SK-N-SH (cell line): ENCODE data around the gene KCNJ12. TPM values are rescaled to one million over a fixed set of nuclear protein-coding genes. Genes with fewer than 3 reads are reported as not detected.

Experiments
- CTCF ChIA-PET: fragments of 300-600, 350-600 bp; formaldehyde crosslinking; extraction: SDS; loops from one replicate; lab custom pipeline; 2021; lab: Yijun Ruan, JAX
- POLR2A ChIA-PET: fragments of 350-600 bp; sonication (Branson Sonifier 250); formaldehyde crosslinking; extraction: SDS; loops from one replicate; lab custom pipeline; 2020; ENCODE audit warnings: antibody characterized with exemption, inconsistent platforms; lab: Yijun Ruan, JAX
- DNase-seq: peaks from one replicate; pipeline ENCODE4 v3.0.0; 2012
- H2AFZ ChIP-seq: fragments of 200-600 bp; sonication (generic); 2 replicates; pipeline ENCODE4 v1.8.1; 2016; ENCODE audit warnings: antibody characterized with exemption, mild to moderate bottlenecking, low read depth
- H3F3A ChIP-seq: fragments of 200-600 bp; sonication (generic); replicated peaks from 2 replicates; pipeline ENCODE3; 2016; ENCODE audit warnings: antibody characterized with exemption, mild to moderate bottlenecking; ENCODE audit not compliant: insufficient read depth
- H3K27ac ChIP-seq, 2 experiments: fragments of 200-500 bp in 1 of 2; fragments of 200-600 bp in 1 of 2; sonication (Bioruptor generic) in 1 of 2; sonication (generic), shearing (Covaris generic) in 1 of 2; 2 replicates each; pipeline versions ENCODE4 v1.5.1 to v1.6.1; 2014 to 2016; ENCODE audit warnings: low read depth in 2 of 2, inconsistent platforms in 1 of 2, low read length in 1 of 2, mild to moderate bottlenecking in 1 of 2, mixed read lengths in 1 of 2
- H3K27me3 ChIP-seq: fragments of 200-600 bp; sonication (generic), shearing (Covaris generic); 2 replicates; pipeline ENCODE4 v1.6.1; 2016; ENCODE audit warnings: mixed run types; ENCODE audit not compliant: insufficient read depth
- H3K36me3 ChIP-seq, 2 experiments: fragments of 200-500 bp in 1 of 2; fragments of 200-600 bp in 1 of 2; sonication (Bioruptor generic) in 1 of 2; sonication (generic) in 1 of 2; replicated peaks in 1 of 2; 2 replicates each; pipeline versions ENCODE3 to v1.5.1; 2014 to 2016; ENCODE audit warnings: low read length in 1 of 2, mild to moderate bottlenecking in 1 of 2; ENCODE audit not compliant: insufficient read depth in 2 of 2, control insufficient read depth in 1 of 2
- H3K4me1 ChIP-seq, 2 experiments: fragments of 200-500 bp in 1 of 2; fragments of 200-600 bp in 1 of 2; sonication (Bioruptor generic) in 1 of 2; sonication (generic), shearing (Covaris generic) in 1 of 2; 2 replicates each; pipeline versions ENCODE4 v1.5.1 to v1.6.1; 2014 to 2016; ENCODE audit warnings: low read depth in 1 of 2, low read length in 1 of 2, mixed run types in 1 of 2; ENCODE audit not compliant: insufficient read depth in 2 of 2, control insufficient read depth in 1 of 2
- H3K4me2 ChIP-seq: fragments of 200-600 bp; sonication (generic), shearing (Covaris generic); 2 replicates; pipeline ENCODE4 v1.6.1; 2017; ENCODE audit warnings: mixed run types
- H3K4me3 ChIP-seq, 2 experiments: fragments of 200-500 bp in 1 of 2; fragments of 200-600 bp in 1 of 2; sonication (Bioruptor generic) in 1 of 2; sonication (generic), shearing (Covaris generic) in 1 of 2; 2 replicates each; pipeline versions ENCODE4 v1.5.1 to v1.8.1; 2014 to 2016; ENCODE audit warnings: low read depth in 2 of 2, inconsistent platforms in 1 of 2, low read length in 1 of 2, mild to moderate bottlenecking in 1 of 2, mixed read lengths in 1 of 2, moderate library complexity in 1 of 2
- H3K79me2 ChIP-seq: fragments of 200-600 bp; sonication (generic); 2 replicates; pipeline ENCODE4 v1.8.1; 2017; ENCODE audit warnings: mild to moderate bottlenecking; ENCODE audit not compliant: insufficient read depth
- H3K9ac ChIP-seq: fragments of 200-600 bp; sonication (generic); 2 replicates; pipeline ENCODE4 v1.6.1; 2017; ENCODE audit warnings: mixed run types
- H3K9me2 ChIP-seq: fragments of 200-600 bp; sonication (generic); 2 replicates; pipeline ENCODE4 v1.6.1; 2017; ENCODE audit warnings: mixed run types
- H3K9me3 ChIP-seq: fragments of 200-600 bp; sonication (generic); 2 replicates; pipeline ENCODE4 v1.6.1; 2017; ENCODE audit warnings: mixed run types, mild to moderate bottlenecking, moderate library complexity
- H4K20me1 ChIP-seq: fragments of 200-600 bp; sonication (generic); 2 replicates; pipeline ENCODE4 v1.6.1; 2017; ENCODE audit warnings: mild to moderate bottlenecking, mixed run types; ENCODE audit not compliant: insufficient read depth
- CHD2 ChIP-seq: fragments of 150-350 bp; IDR thresholded peaks from 2 replicates; pipeline ENCODE4 v1.6.1; 2018; ENCODE audit warnings: low read length; ENCODE audit not compliant: partially characterized antibody
- EP300 ChIP-seq, 2 experiments: IDR thresholded peaks; 2 replicates each; pipeline versions ENCODE4 v1.4.0 to v1.6.1; 2012; ENCODE audit warnings: borderline replicate concordance in 1 of 2, low read depth in 1 of 2, low read length in 1 of 2
- FOXM1 ChIP-seq: IDR thresholded peaks from 2 replicates; pipeline ENCODE4 v1.4.0; 2012; ENCODE audit warnings: low read depth, mild to moderate bottlenecking
- IRF3 ChIP-seq: fragments of 150-350 bp; IDR thresholded peaks from 2 replicates; pipeline ENCODE4 v1.6.1; 2016; ENCODE audit warnings: mild to moderate bottlenecking, low read depth, low read length
- JUND ChIP-seq: IDR thresholded peaks from 2 replicates; pipeline ENCODE4 v1.4.0; 2012
- MAX ChIP-seq: IDR thresholded peaks from 2 replicates; pipeline ENCODE4 v1.4.0; 2012; ENCODE audit warnings: low read depth
- PBX3 ChIP-seq: IDR thresholded peaks from 2 replicates; pipeline ENCODE4; 2012
- SMC3 ChIP-seq: IDR thresholded peaks from 2 replicates; pipeline ENCODE4 v1.6.1; 2012; ENCODE audit warnings: low read depth, low read length, improper control_type of control experiment
- TCF12 ChIP-seq: IDR thresholded peaks from 2 replicates; pipeline ENCODE4 v1.4.0; 2012
- USF2 ChIP-seq: fragments of 150-350 bp; IDR thresholded peaks from 2 replicates; pipeline ENCODE4 v1.6.1; 2017; ENCODE audit warnings: antibody characterized with exemption, low read length, low read depth, borderline replicate concordance
- WGBS: methylation state at CpG from one replicate; pipeline ENCODE4 v1.1.6; 2017; ENCODE audit warnings: low lambda C conversion rate; 5-methylcytosine and 5-hydroxymethylcytosine counted together
- polyA plus RNA-seq, 3 experiments: library from polyadenylated mRNA; depleted of rRNA; stranded (reverse); fragments of >200 nt; gene quantifications; 2 replicates each; pipeline ENCODE4 v1.2.3, GENCODE V29; 2012

The KCNJ12 gene
- polyA plus RNA-seq, 1 of the 3 experiments (the other 2 are of a cell fraction): 0.36 TPM

- no peak for TF ChIP-seq JUND
- TF ChIP-seq PBX3: no peak
- no peak for TF ChIP-seq USF2
These were observed 2.3 kb upstream of the KCNJ12 start (continued) for GRCh38 chr17:21373696-21374440.

GRCh38 chr17:21374441-21375161 lies 1.6 kb upstream of the KCNJ12 start:
- Histone ChIP-seq H3K27me3 (peaks cover 28% of the 10 kb centered on the region), H3K4me2 (no peak overlapping the region), H2AFZ (no peak overlapping the region), H3F3A (no peaks in the 10 kb centered on the region), H3K27ac (no peak overlapping the region), H3K4me3 (no peak overlapping the region), H3K36me3 (no peaks in the 10 kb centered on the region), H3K9me2 (no peaks in the 10 kb centered on the region), H4K20me1 (no peaks in the 10 kb centered on the region), H3K9me3 (no peaks in the 10 kb centered on the region), H3K79me2 (no peaks in the 10 kb centered on the region), H3K4me1 (peaks cover 4 to 19% of the 10 kb centered on the region in 2 experiments; a peak in 2 of 4 replicates), H3K9ac (no peak overlapping the region)
- no peak for DNase-seq
- TF ChIP-seq EP300 (IDR thresholded peaks at IDR 0.05; ENCODE audit: borderline replicate concordance in 1 of 2, low read depth in 1 of 2, low read length in 1 of 2) (no peak), TCF12 (no peak), FOXM1 (no peak), SMC3 (no peak), MAX (no peak), IRF3 (no peak)
- POLR2A ChIA-PET: no interaction called here
- WGBS: 82% methylated on average over 6 of the region's 8 CpGs
- CTCF ChIA-PET: interaction anchor here (0.9 to 2.8 kb wide), 7 partner anchors 9 to 98 kb away, joined by 3 to 8 read pairs (median 4); no protein-coding TSS in a partner anchor

GRCh38 chr17:21375162-21375560 lies 996 bp upstream of the KCNJ12 start:
- H3F3A ChIP-seq: no peaks in the 10 kb centered on the region
- TF ChIP-seq CHD2: no peak
- H3K27me3 ChIP-seq: peaks cover 28% of the 10 kb centered on the region
- no peaks in the 10 kb centered on the region for H3K9me3 ChIP-seq
- H2AFZ ChIP-seq: no peak overlapping the region
- H3K4me1 ChIP-seq: peaks cover 4 to 19% of the 10 kb centered on the region in 2 experiments; a peak in 2 of 4 replicates
- H3K4me2 ChIP-seq: no peak overlapping the region
- H3K9me2 ChIP-seq: no peaks in the 10 kb centered on the region
- POLR2A ChIA-PET: no interaction called here
- no peak overlapping the region for H3K27ac ChIP-seq
- WGBS: 85% methylated on average over 5 of the region's 7 CpGs
- CTCF ChIA-PET: interaction anchor here (0.9 to 2.8 kb wide), 8 partner anchors 8 to 98 kb away, joined by 3 to 8 read pairs (median 4); no protein-coding TSS in a partner anchor
- no peak overlapping the region for H3K9ac ChIP-seq
- H4K20me1 ChIP-seq: no peaks in the 10 kb centered on the region
- no peaks in the 10 kb centered on the region for H3K36me3 ChIP-seq
- no peak overlapping the region for H3K4me3 ChIP-seq
- no peaks in the 10 kb centered on the region for H3K79me2 ChIP-seq
- peak; percentile 59 for DNase-seq
